NCI-H526 treated with DMSO at 0.1 percent for 48 hours (cell line): ENCODE results near the gene HOXC12.

Experiments used
- DNase-seq: peaks from one replicate; lab custom pipeline; 2025; lab: John Stamatoyannopoulos, UW

The HOXC12 gene

DNA sequence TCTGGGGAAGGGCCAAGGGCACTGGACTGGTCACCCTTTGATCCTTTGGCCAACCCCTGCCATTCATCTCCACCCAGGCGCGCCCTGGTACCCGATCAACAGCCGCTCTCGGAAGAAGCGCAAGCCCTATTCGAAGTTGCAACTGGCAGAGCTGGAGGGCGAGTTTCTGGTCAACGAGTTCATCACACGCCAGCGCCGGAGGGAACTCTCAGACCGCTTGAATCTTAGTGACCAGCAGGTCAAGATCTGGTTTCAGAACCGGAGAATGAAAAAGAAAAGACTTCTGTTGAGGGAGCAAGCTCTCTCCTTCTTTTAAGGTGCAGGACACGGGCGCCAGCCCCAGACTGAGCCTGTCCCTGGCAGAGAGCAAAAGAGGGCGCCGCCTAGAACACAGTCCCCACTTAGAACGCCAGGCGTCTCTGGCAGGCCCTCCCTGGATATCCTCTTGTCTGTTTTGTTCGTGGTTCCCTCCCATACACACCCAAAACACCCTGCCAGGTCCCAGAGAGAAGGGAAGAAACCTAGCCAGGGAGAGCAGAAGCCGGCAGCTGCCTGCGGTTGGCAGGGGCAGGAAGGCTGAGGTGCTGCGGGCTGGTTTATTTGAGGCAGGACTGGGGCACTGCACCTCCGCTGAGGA is 1.7 kb downstream of the HOXC12 start:
- no peak for DNase-seq

DNA sequence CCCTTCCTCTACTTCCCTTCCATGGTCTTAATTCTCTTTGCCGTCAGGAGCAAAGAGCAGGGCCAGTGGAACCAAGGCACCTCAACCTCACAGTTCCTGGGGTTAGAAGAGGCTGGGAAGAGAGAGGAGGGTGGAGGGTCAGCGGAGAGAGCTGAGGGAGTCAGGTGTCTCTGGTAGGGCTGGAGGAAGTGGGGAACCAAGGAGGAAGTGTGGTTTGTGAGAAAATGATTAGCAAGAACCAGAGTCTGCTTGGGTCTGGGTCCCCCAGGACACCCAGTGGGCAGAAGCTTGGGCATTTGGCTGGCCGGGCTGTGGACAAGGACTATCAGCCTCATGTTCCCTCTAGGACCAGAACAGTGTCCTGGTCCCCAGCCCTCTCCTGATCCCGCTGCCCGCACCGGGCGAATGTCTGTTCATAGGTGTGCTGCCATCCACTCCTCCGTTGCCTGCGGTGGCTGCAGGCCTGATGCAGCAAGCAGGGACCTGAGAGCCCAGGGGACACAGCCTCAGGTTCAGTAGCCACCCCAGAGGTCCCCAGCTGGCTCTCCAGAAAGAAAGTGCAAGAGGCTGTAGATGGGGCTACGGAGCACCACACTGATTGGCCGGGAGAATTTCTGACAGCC is 2.3 kb downstream of the HOXC12 start:
- no peak for DNase-seq

DNA sequence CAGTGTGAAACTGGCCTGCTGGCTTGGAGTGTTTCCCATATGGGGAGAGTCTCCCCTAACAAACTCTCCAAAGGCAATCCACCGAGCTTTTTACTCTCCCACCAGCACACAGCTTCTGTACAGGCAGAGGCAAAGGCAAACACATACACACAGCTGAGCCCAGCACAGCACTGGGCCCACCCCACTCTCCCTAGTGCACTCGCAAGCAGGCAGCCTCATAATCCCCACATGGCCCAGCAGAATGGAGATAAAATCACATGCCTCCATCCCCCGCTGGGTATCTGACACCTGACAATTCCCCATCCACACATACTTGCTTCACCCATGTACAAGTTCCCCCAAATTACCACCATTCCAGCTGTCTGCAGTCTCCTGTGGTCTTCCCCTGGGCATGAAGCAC is 3.4 kb downstream of the HOXC12 start:
- no peak for DNase-seq

DNA sequence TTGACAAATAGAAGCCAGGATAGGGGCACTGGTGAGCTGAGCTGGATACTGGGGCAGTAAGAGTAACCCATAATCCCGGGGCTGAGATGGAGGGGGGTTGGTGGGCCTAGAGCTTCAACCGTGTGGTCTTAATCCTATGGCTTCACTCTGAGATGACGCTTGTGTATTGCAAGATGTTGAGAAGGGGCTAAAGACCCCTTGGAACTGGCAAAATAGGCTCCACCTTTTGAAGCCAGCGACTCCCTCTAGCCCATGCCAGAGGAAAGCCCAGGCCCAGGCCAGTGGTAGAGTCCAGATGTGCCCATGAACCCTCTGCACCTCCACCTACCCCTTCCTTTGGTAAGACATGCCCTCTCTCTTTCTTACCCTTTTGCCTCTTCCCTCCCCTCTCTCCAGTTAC is 4.6 kb downstream of the HOXC12 start:
- no peak for DNase-seq

DNA sequence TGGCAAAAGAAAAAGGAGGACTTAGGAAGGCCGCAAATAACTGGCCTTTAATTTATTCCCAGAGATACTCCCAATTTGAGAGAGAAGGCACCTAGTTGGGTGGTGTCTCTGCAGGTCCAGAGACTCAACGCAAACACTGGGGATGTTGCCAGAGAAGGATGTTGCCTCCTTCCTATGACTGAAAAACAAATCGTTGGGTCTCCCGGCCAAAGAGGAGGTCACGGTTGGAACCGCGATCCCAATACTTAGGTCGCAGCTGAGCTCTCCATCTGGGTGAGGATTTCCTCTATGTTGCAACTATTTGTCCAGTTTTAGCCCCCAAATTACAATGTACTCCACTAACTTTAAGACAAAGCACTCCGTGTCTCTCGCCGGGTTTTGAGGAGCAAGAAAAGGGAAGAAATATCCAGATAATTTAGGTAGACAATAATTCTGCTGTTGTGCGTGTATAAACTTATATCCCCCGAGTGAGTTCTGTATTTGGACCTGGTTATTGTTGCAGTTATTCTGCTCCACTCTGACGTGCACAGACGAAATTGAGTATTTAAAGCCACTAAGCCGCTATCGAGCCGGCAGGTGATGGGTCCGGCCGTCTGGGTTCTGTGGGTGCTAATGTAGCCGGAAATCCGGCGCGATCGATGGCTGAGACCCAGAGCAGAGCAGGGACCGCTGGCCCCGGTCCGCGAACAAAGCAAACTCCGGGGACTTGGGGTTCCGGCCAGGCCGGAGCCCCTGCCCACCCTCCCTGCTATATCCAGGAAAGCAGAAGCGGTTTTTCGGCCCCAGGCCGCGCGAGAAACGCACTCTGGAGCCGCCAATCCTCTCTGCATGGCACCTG is 5.7 kb downstream of the HOXC12 start:
- no peak for DNase-seq

DNA sequence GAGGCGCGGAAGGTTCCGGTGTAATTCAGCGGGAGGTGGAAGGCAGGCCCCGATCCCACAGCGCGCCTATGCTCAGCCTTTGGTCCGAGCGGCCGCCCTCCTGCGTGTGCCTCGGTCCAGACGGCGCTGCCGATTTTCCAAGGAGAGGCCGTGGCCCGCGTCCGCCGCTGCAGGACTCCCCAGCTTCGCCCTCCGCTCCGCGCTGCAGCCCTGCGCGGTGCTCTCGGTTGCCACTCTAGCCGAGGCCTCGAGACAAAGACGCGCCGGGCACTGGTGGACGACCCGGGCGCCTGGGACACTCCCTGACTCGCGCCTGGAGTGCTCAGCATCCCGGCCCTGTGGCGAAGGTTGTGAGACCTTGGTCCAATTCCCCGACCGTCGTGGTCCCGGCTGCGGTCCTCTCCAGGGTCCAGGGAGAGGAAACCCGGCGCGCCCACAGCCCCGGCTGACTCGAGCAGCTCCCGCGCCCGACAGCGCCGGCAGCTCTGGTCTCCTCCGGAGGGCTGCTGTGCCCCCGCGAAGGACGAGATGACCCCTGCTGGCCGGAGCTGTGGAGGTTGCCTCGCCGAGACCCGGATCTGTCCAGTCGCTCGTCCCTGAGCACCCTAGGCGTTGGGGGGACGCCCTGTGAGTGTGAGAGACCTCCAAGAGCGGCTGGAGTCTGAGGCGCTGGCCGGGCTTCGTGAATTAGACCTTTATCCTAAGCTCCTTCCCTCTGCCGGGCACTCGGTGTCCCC is 6.5 kb downstream of the HOXC12 start:
- DNase-seq, result no peak

DNA sequence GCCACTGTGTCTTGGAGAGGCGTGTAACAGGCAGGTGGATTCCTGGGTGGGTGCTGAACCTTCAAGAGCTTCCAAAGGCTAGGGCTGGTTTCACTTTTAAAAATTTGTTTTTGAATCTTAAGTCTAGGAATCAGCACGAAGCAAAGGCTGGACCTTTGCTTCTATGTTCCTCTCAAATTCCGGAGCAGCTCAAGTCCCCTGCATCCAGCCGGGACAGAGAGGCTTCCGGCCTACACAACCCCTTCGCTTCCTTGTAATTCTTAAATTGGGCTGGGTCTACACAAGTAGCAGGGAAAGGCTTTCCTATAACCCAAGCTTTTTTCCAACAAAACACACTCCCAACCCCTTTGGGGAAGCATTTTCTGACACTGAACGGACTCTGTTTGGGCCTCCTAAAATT is 8.3 kb downstream of the HOXC12 start:
- DNase-seq, result no peak

DNA sequence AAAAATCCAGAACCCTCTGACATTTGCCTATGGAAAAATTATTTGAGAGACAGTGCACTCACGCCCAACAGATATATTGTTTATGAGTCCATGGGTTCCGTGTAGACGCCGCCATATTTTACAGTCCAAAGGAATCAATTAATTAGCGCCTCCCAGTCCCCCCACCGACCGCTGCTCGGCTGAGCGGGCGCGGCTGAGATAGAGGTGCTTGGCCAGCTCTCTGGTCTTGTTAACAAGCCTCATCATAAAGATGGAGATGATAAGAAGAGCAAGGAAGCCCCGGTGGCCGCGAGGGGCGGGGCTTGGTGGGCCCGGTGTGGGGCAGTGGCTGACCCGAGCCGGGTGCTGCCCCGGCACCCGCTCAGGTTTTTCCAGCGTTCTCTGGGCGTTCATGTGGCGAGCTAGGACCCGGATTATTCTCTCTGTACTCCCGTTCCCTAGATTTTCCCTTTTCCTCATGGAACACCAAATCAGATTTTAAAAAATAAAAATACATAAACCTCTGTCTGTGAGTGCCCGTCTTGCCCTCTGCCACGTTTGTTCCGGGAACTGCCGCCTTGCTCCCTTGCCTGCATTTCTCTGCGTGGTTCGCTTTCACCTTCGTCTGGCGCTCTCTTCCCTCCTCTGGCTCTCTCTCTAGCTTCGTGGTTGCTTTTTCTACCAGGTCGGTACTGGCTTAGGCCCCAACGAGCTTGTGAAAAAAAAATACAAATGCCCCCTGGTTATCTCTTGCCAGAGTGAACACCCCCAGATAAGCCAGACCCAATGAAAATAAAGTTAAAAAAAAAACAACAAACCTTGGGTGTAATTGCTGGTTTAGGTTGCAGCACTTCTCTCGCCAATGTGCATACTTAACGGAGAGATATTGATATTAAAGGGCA is 9.0 kb downstream of the HOXC12 start:
- no peak for DNase-seq

DNA sequence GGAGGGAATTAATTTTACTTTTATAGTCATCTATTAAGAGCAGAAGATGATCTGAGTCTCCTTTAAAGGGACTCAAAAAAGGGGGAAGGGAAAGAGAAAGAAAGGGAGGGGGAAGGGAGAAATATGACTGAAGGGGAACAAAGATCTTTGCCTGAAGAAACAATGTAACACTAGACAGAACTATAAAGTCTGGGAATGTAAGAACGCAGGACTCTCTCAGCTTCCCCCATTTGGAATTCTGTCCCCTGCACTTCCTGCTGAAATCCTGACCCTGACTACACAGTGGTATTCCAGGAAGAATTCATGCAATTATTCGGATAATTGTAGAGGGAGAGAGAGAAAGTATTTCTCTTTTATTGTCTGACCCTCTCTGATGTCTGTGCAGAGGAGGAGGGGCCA is 9.6 kb downstream of the HOXC12 start:
- no peak for DNase-seq

DNA sequence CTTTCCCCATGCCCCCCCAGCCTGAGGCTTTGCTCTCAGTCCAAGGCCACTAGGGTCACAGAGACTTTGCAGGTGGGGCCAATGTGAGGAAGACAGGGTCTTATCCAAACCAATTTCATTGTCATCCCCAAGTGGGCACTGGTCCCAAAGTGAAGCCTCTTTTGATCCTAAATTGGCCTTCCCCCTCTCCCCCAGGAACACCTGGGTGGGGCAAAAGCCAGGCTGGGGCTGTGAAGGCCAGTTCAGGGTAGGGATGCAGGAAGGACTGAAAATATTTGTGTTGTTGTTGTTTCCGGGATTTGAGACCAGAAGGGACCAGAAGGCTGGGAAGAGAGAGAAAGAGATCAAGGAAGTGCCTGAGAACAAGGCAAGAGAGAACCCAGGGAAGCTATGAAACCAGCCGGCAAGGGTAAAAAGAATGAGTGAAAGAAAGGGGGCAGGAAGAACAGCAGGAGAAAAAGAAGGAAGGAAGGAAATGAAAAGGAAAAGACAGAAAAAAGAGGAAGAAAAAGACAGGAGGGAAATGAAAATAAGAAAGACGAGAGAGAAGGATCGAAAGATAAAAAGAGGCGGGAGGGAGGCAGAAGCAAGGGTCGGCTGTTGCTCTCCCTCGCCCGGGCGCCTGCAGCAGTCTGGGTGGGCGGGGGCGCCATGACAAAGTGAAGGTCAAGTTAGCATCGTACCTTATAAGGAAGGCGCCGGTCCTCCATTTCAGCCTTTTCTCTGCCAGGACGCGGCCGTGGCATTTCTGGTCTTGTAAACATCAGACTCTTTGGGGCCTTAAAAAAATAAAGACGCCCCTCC is 10.8 kb downstream of the HOXC12 start:
- no peak for DNase-seq

DNA sequence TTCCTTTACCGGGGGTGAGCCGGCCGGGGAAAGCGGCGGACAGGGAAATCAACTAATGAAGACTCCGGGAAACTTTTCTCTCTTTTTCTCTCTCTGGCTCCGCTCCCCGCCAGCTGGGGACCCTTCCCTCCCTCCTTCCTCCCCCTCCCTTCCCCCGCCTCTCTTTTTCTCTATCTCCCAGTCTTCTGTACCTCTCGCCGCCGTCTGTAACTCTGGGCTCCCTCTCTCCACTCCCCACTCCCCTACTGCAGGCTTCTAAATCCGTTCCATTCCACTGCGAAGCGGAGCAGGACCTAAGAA is 11.3 kb downstream of the HOXC12 start:
- no peak for DNase-seq

DNA sequence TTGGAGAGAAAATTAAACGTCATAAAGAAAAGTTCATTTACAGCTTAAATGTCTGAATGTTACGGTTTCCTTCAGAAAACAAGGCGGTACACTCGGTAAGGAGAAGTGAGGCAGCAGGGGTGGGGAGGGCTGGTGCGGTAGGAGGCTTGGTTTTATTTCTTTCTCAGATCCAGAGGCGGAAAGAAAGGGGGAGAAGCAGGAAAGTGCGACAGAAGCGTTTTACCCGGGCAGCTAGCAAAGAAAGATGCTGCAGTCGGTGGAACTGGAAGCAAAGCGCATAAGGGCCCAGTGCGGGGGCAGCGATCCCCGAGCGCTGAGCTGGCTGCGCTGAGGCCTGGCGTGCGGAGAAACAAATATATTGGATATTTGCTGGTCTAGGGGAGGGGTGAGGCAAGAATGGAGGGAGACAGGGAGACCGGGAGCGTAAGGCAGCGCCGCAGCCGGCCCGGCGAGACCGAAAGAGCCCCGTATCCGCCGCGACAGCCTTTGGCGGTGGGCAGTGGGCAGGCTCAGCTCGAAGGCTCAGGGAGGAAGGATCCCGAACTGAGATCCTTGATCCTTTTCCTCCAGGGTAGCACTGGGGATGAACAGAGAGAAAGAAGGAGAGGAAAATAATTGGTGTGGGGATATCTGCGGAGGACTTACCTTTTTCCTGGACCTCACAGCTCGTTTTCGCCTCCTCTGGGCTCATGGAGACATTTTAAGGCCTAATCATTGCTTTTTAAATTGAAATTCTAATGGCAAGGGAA is 11.9 kb downstream of the HOXC12 start:
- no peak for DNase-seq

DNA sequence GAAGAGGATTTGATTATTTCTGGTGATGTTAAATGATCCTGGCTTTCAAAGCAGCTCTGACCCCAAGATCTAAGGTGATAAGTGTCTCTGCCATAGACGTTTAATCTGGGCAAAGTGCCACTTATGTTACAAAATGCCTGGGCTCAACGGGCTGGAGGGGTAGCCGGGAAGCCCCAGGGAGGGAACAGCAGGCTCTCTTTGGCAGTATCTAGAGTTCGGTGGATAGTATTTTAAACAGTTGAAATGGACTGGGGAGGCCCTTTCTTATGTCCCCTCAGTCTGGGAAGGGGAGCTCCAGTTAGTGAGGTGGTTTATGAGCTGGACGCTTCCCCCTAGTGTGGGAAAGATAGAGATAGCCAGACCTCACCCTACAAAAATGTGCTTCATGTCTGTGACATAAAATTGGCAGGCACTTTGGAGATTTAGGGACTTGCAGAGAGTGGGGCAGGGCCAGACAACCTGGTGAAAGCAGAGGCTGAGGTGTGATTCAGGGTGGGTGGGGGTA is 12.8 kb downstream of the HOXC12 start:
- DNase-seq, result no peak

DNA sequence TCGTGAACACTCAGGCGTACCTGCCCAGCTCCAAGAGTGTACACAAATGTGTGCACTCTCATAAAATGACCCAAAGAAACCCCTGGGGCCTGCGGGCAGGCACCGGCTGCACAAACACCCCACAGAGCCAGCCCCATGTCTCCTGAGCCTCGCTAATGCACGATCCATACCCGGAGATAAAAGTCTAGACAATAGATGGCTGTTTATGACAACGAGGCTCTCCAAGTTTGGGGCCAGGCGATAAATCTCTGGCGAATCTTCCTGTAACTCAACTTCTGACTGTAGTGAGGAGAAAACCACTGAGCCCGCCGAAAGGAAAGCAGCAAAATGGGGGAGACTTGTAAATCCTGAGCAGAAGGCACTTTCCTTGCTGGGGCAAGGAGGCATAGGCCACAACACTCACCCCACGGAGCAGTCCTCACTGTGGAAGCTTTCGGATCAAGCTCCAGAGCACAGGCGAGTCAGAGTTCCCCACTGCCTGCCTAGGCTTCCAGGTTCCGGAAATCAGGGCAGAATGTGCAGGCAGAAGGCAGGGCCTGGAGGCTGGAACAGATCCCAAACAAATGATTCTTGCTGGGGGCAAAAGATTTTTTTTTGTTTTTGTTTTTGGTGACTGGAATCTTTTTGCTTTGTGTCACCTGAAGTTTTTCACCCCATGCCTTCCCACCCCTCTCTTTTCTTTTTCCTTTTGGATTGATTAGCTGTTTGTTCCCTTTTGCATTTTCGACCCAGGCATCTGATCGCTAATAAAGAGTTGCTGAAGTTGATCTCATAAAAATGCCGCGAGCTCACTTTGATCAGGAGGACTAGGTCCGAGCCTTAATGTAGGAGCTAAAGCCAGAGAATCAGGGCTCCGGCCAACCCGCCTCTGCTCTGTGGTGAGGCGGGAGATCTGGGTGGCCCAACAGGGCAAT is 13.8 kb downstream of the HOXC12 start:
- no peak for DNase-seq

DNA sequence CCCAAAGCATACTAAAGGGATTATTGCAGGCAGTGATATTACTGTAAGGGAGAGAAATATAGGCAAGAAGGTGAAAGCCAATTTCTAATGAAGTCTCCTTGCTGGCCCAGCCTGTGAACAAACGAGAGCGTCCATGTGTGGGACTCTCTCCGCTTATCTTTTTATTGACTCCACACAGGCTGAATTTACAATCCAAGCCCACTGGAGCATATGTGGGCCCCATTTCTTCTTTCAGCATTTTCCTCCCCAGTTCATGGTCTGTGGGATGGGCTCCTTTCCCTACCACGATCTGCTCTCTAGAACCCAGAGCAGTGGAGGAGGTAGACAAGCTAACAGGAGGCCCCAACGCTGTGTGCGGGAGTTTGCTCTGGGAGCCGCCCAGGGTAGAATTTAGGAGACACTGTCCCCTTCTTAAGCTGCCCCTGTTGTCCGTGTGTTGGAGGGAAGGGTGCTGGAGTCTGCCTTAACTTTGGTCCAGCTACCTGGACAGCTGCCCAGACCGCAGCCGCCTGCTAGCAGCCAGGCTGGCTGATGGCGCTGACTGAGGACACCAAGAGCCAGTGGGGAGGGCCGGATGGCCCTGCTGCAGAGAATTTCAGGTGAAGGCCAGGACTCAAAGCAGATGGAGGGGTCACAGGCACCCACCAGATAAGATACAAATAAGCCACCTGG is 15.0 kb downstream of the HOXC12 start:
- DNase-seq, result no peak

DNA sequence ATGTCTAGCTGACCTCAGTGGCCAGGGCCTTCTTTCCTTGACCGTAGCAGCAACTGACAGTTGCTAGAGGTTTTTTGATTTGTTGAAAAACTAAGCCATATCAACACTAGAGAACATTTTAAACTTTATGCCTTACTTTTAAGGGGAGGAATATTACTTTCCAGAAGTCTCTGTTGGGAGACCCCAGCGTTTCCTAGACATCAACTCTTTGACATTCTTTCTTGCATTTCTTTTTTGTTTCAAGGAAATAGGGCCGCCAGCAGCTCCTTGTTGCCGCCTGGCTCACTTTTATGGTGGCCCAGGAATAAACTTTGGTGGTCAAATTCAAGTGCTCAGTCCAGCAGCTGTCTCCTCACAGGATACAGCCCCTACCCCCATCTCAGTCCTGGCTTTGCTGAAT is 15.7 kb downstream of the HOXC12 start:
- DNase-seq, result no peak

DNA sequence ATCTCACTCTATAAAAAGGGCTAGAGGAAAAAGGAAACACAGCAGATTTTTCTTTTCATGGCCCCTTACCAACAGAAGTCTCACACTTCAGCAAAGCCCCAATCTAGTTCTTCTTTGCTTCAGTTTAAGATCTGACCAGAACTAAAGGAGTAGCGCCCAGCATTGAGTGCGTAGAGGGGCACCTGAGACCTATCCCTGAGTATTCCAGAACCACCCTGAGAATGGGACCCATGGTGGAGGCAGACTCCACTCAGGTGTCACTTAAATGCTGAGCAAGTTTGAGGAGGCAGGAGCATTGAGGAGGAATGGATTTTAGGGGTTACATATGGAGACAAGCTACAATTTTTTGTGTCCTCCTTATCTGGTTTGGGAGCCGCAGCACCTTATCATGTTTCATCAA is 16.4 kb downstream of the HOXC12 start:
- DNase-seq, result no peak

DNA sequence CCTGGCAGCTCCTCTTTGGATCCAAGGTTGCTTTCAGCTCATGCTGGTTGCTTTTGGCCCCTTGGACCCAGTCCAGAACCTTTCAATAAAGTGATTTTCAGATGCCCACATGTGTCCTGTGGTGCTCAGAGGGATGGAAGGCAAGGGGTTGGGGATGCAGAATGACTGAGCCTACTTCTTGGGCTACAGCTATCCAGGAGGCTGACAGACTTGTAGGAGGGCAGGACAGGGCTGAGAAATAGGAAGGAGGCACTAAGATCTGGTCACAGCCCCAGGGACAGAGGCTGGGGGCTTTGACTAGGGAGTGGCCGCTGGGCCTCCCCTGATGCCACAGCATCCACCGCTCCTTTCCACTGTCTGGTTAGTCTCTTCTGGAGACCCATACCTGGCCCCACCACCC is 17.0 kb downstream of the HOXC12 start:
- no peak for DNase-seq
